ENCODE data around the gene RIT1.
"Not testable (repeated sequence)": the region's sequence is repeated elsewhere in the genome, so short reads cannot be mapped to it uniquely, and the experiment has no call there.

DNA sequence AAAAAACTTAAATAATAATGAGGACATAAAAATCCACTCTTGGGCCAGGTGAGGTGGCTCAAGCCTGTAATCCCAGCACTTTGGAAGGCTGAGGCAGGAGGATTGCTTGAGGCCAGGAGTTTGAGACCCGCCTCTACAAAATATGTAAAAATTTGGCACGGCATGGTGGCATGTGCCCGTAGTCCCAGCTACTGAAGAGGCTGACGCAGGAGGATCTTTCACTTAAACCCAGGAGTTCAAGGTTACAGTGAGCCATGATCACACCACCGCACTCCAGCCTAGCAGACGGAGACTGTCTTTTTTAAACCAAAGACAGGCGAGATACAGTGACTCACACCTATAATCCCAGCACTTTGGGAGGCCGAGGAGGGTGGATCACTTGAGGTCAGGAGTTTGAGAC lies 14.7 kb downstream of the RIT1 start:
- TF ChIP-seq, protein P1, sequence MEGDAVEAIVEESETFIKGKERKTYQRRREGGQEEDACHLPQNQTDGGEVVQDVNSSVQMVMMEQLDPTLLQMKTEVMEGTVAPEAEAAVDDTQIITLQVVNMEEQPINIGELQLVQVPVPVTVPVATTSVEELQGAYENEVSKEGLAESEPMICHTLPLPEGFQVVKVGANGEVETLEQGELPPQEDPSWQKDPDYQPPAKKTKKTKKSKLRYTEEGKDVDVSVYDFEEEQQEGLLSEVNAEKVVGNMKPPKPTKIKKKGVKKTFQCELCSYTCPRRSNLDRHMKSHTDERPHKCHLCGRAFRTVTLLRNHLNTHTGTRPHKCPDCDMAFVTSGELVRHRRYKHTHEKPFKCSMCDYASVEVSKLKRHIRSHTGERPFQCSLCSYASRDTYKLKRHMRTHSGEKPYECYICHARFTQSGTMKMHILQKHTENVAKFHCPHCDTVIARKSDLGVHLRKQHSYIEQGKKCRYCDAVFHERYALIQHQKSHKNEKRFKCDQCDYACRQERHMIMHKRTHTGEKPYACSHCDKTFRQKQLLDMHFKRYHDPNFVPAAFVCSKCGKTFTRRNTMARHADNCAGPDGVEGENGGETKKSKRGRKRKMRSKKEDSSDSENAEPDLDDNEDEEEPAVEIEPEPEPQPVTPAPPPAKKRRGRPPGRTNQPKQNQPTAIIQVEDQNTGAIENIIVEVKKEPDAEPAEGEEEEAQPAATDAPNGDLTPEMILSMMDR (conservative IDR thresholded peaks at IDR 0.05; ENCODE audit: low read length) = not testable (repeated sequence)
- not testable (repeated sequence) for TF ChIP-seq EZH2phosphoT487 (IDR thresholded peaks at IDR 0.05; ENCODE audit: borderline replicate concordance)
